NCI-H2171 (cell line): Measurements from ENCODE around the gene FOLR3.
"Not testable (repeated sequence)": the region's sequence is repeated elsewhere in the genome, so short reads cannot be mapped to it uniquely, and the experiment has no call there.

Experiments
- DNase-seq: peaks from one replicate; lab custom pipeline; 2025; lab: John Stamatoyannopoulos, UW

Gene FOLR3

GRCh38 chr11:72135473-72135872 is at the start of gene FOLR3:
Gene FOLR3, plus strand, starts transcription at chr11:72135725. Its CDS starts 228 bp downstream, at chr11:72135953.
- DNase-seq: not testable (repeated sequence)

- no peak for DNase-seq
Measured at GRCh38 chr11:72088076-72088808, 47.3 kb upstream of the FOLR3 start.

- peak; percentile 34 for DNase-seq
Measured at GRCh38 chr11:72091292-72091691, 44.2 kb upstream of the FOLR3 start.

GRCh38 chr11:72098741-72099140 is 36.8 kb upstream of the FOLR3 start:
- no peak for DNase-seq

DNA sequence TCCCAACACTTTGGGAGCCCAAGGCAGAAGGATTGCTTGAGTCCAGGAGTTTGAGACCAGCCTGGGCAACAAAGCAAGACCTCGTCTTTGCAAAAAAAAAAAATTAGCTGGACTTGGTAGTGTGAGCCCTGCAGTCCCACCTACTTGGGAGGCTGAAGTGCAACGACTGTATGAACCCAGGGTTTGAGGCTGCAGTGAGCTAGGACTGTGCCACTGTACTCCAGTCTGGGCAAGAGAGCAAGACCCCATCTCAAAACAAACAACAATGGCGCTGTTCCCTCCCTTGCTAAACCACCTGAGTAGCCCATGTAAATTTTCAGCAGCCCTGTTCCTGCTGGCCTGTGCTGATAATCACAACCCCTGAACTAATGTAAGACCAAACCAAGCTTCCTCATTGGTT is 35.5 kb upstream of the FOLR3 start:
- no peak for DNase-seq

GRCh38 chr11:72100462-72100861 is 35.1 kb upstream of the FOLR3 start:
- DNase-seq: no peak

DNA sequence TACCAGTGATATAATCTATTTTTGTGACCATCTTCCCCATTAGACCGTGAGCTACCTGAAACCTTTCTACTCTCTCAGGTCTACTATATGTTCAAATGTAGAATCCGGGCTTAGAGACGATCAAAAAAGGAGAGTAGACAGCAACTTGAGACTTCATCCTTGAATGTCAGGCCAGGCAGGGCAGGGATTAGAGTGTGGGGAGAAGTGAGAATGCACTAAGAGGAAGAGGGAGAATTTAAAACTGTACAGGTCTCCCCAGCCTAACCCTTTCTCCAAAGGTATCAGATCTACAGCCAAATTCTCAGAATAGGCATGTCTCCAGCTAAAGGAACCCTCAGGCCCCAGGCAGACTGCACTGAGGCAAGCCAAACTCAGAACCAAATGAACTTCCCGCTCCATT is 33.4 kb upstream of the FOLR3 start:
- DNase-seq: no peak

DNA sequence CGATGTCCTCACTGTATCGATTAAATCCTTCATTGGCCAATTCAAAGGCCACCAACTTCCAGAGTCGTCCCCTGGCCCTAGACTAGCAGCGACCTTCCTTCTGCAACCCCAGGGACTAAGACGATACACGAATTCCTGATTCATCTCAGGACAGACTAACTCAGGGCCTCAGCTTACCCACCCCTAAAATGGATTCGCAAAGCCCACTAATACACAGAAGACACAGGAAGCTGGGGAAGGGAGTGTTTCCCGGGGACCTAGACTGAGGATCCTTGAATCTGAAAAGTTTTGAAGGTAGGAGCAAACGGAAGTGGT is 32.9 kb upstream of the FOLR3 start:
- DNase-seq: no peak

- peak; percentile 99 for DNase-seq
Measured at GRCh38 chr11:72102946-72103753, 32.4 kb upstream of the FOLR3 start, which contains the start of gene LAMTOR1. Gene LAMTOR1, minus strand, starts transcription at chr11:72103297. Its CDS starts 73 bp downstream, at chr11:72103224.

DNA sequence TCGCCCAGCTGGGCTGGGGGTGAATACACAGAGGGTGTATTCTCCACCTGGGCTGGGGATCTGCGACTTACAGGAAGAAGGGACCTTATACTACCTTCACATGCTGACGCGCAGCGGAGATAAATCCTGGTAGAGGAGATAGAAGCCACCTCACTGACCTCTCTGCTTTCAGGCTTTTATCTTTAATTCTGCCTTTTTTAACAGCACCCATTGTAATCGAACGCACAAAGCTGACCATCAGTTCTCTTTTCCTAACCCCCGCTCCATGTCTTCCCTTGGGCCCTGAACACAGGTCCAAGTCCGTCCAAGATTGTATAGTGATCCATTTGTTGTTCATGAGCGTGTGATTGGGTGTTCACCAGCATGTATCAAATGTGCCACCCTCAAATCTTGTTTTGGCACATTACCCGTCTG is 31.8 kb upstream of the FOLR3 start:
- no peak for DNase-seq

- no peak for DNase-seq
Measured at GRCh38 chr11:72105888-72106287, 29.6 kb upstream of the FOLR3 start, which contains the start of gene TOMT. Gene TOMT, plus strand, starts transcription at chr11:72105924. Its CDS starts 28 bp downstream, at chr11:72105952.

- no peak for DNase-seq
Measured at GRCh38 chr11:72111300-72112142, 24.0 kb upstream of the FOLR3 start.

DNA sequence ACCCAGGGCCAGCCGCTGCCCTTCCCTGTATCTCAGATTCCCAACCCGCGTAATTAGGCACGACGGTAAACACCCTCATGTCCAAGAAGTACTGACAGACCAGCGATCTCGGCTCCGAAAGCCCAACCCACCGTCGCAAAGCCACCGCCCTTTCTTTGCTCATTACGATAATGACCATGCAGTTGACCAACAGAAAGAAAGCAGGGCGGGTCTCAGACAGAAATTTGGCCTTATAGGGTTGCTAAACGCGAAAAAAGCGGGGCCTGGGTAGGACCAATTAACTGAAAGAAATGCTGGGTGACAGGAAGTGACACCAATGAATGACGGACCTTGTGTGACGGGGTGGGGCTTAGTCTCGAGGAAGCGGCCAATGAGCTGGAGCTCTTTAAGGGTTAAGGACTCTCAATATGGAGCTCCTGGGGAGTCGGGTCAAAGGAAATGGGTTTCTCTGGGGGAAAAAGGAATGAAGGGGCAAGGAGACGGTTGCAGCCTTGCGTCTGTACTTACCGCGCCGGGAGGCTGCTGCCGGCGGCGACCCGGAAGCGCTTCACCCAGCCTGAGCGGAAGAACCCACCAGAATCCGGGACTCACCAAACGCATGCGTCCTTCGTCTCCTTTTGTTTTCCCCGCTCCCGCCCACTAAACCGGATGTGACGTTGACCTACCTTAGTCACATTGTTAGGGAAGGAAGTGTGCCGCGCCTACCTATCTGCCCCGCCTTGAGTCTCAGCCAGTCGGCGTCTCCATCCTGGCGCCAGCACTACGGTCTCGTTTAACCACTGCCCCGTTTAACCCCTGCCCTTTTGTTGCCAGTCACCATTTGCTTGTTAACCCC is 23.2 kb upstream of the FOLR3 start, which contains the start of gene ANAPC15:
TSS of gene ANAPC15 (minus strand) at position 553 of the 835 bp plus-strand sequence. CDS start 1,419 bp downstream, outside the sequence.
- peak; percentile 98 for DNase-seq

GRCh38 chr11:72112978-72113808 is 22.3 kb upstream of the FOLR3 start:
- DNase-seq: no peak

DNA sequence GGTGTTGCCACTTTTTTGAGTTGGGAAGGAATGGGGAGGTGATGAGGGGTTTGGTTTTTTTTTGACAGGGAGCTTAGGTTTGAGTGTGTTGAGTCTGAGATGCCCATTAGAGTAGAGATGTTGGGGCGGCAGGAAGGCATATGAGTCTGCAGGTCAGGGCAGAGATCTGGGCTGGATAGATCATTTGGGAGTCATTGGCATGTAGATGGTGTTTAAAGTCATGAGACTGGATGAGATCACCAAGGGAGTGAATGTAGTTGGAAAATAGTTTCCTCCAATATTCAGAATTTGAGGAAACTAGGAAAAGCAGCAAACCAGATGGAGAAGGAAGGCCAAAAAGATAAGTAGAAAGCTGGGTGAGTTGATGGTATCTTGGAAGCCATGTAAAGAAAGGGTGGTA is 21.0 kb upstream of the FOLR3 start:
- DNase-seq: no peak

- no peak for DNase-seq
Measured at GRCh38 chr11:72116019-72116755, 19.3 kb upstream of the FOLR3 start.

DNA sequence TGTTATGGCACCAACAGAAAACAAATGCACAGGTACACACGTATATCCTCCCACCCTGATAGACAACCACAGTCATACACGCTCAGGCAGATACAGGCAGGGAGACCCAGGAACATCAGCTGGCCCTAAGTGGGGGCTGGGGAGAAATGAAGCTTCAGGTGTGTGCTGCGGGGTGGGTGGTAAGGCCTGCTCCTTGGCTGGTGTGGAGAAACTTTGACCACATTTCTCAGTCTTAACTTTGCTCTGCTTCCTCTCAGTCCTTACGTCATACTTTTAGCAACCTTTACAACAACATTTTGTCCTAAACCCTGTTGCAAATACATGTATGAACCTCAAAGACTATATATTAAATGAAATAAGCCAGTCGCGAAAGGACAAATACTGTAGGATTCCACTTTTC is 16.3 kb upstream of the FOLR3 start:
- DNase-seq: no peak

GRCh38 chr11:72120930-72121329 is 14.6 kb upstream of the FOLR3 start:
- DNase-seq: no peak

DNA sequence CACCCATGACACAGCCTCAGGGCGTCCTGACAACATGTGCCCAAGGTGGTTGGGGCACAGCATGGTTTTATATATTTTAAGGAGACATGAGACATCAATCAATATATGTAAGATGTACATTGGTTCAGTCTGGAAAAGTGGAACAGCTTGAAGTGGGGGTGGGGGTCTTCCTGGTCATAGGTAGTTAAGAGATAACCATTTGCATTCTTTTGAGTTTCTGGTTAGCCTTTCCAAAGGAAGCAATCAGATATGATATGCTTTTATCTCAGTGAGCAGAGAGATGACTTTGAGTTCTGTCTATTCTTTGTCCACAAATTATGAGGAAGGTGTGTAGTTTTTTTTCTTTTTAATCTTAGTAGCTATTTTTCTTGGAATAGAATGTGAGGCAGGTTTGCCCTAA is 12.9 kb upstream of the FOLR3 start:
- no peak for DNase-seq
